HepG2 (cell line): Measurements from ENCODE around the gene MED13. TPM values are rescaled to one million over a fixed set of nuclear protein-coding genes. Genes with fewer than 3 reads are reported as not detected.

ENCODE experiments used
- AHDC1 ChIP-seq: sonication (generic); formaldehyde crosslinking; IDR thresholded peaks from 2 replicates; pipeline ENCODE4 v1.5.1; 2020; ENCODE audit warnings: mild to moderate bottlenecking, missing genetic modification reagents, borderline replicate concordance
- ATRX ChIP-seq: sonication (generic); formaldehyde crosslinking; IDR thresholded peaks from 2 replicates; pipeline ENCODE4 v1.4.0; 2020; ENCODE audit warnings: missing genetic modification reagents, borderline replicate concordance
- ELF4 ChIP-seq: sonication (generic); formaldehyde crosslinking; IDR thresholded peaks from 2 replicates; pipeline ENCODE4 v1.5.0; 2020; ENCODE audit warnings: missing genetic modification reagents, mild to moderate bottlenecking, moderate library complexity, borderline replicate concordance
- FOSL1 ChIP-seq: sonication (generic); formaldehyde crosslinking; IDR thresholded peaks from 2 replicates; pipeline ENCODE4 v1.9.0; 2021; ENCODE audit warnings: missing genetic modification reagents, borderline replicate concordance
- FOXO1 ChIP-seq: sonication (generic); formaldehyde crosslinking; IDR thresholded peaks from 2 replicates; pipeline ENCODE4 v1.4.0; 2020; ENCODE audit warnings: missing genetic modification reagents
- FOXP1 ChIP-seq, 2 experiments: fragments of 450-650 bp in 1 of 2; IDR thresholded peaks; 2 replicates each; pipeline ENCODE4 v1.6.1; 2017 to 2018; ENCODE audit warnings: antibody characterized with exemption in 1 of 2
- NR0B2 ChIP-seq: sonication (generic); formaldehyde crosslinking; IDR thresholded peaks from 2 replicates; pipeline ENCODE4 v1.4.0; 2020; ENCODE audit warnings: mild to moderate bottlenecking, missing genetic modification reagents
- NR2C2 ChIP-seq: sonication (generic); formaldehyde crosslinking; IDR thresholded peaks from 2 replicates; pipeline ENCODE4 v1.4.0; 2020; ENCODE audit warnings: missing genetic modification reagents, mild to moderate bottlenecking, moderate library complexity, borderline replicate concordance
- PPARG ChIP-seq: conservative IDR thresholded peaks from 2 replicates; pipeline ENCODE4 v1.6.1; 2016; ENCODE audit warnings: missing biosample characterization, missing genetic modification reagents
- RAD21 ChIP-seq: fragments of 450-650 bp; formaldehyde crosslinking; IDR thresholded peaks from 2 replicates; pipeline ENCODE4 v1.5.0; 2020; ENCODE audit warnings: mild to moderate bottlenecking
- REL ChIP-seq: sonication (generic); formaldehyde crosslinking; conservative IDR thresholded peaks from 2 replicates; pipeline ENCODE4 v1.8.0; 2022; ENCODE audit warnings: mild to moderate bottlenecking, missing genetic modification reagents, moderate library complexity
- SMAD1 ChIP-seq: sonication (generic); formaldehyde crosslinking; IDR thresholded peaks from 2 replicates; pipeline ENCODE4 v1.4.0; 2020; ENCODE audit warnings: missing genetic modification reagents, low read depth, mild to moderate bottlenecking, borderline replicate concordance
- TEAD2 ChIP-seq: sonication (generic); formaldehyde crosslinking; IDR thresholded peaks from 2 replicates; pipeline ENCODE4 v1.9.0; 2021; ENCODE audit warnings: missing genetic modification reagents
- ZBTB8A ChIP-seq: sonication (generic); formaldehyde crosslinking; IDR thresholded peaks from 2 replicates; pipeline ENCODE4 v1.4.0; 2020; ENCODE audit warnings: mild to moderate bottlenecking, low read depth, missing genetic modification reagents, borderline replicate concordance
- ZFP36L2 ChIP-seq: sonication (generic); formaldehyde crosslinking; IDR thresholded peaks from 2 replicates; pipeline ENCODE4 v1.4.0; 2020; ENCODE audit warnings: missing genetic modification reagents
- ZFP90 ChIP-seq: sonication (generic); formaldehyde crosslinking; IDR thresholded peaks from 2 replicates; pipeline ENCODE4 v1.8.0; 2022; ENCODE audit warnings: missing genetic modification reagents, mild to moderate bottlenecking, inconsistent platforms, borderline replicate concordance
- ZMYM2 ChIP-seq: sonication (generic); formaldehyde crosslinking; IDR thresholded peaks from 2 replicates; pipeline ENCODE4 v1.8.0; 2022; ENCODE audit warnings: mild to moderate bottlenecking, missing genetic modification reagents
- ZNF10 ChIP-seq: sonication (generic); formaldehyde crosslinking; IDR thresholded peaks from 2 replicates; pipeline ENCODE4 v1.4.0; 2020; ENCODE audit warnings: mild to moderate bottlenecking, low read depth, missing genetic modification reagents, borderline replicate concordance
- ZNF24 ChIP-seq: fragments of 450-650 bp; IDR thresholded peaks from 2 replicates; pipeline ENCODE4 v1.6.1; 2017; ENCODE audit warnings: antibody characterized with exemption, mild to moderate bottlenecking
- ZNF530 ChIP-seq: sonication (generic); formaldehyde crosslinking; IDR thresholded peaks from 2 replicates; pipeline ENCODE4 v1.5.0; 2020; ENCODE audit warnings: low read depth, mild to moderate bottlenecking, missing genetic modification reagents
- ZNF576 ChIP-seq: sonication (generic); formaldehyde crosslinking; IDR thresholded peaks from 2 replicates; pipeline ENCODE4 v1.4.0; 2020; ENCODE audit warnings: mild to moderate bottlenecking, missing genetic modification reagents
- ZNF605 ChIP-seq: sonication (generic); formaldehyde crosslinking; IDR thresholded peaks from 2 replicates; pipeline ENCODE4 v1.8.0; 2022; ENCODE audit warnings: mild to moderate bottlenecking, missing genetic modification reagents
- ZNF772 ChIP-seq: sonication (generic); formaldehyde crosslinking; IDR thresholded peaks from 2 replicates; pipeline ENCODE4 v1.5.0; 2020; ENCODE audit warnings: mild to moderate bottlenecking, missing genetic modification reagents
- polyA plus RNA-seq, 8 experiments: library from polyadenylated mRNA; depleted of rRNA in 3 of 8; stranded (reverse) in 7 of 8; unstranded in 1 of 8; fragments of >200 nt; fragmentation: Illumina TruSeq in 4 of 8; extraction: Trizol in 4 of 8; gene quantifications; 2 replicates each; pipeline versions ENCODE4 v1.2.1 to v1.2.3, GENCODE V29; 2011 to 2016; ENCODE audit warnings: low read depth in 4 of 8, missing spikeins in 1 of 8, mixed read lengths in 1 of 8; ENCODE audit not compliant: insufficient read depth in 1 of 8
- total RNA-seq, 5 experiments: library from RNA; depleted of rRNA; stranded (reverse); fragments of >200 nt; fragmentation: Illumina TruSeq; extraction: Trizol; gene quantifications; 2 replicates each; pipeline ENCODE4 v1.2.3, GENCODE V29; 2016; ENCODE audit warnings: low read depth in 1 of 5

The MED13 gene
- total and polyA plus RNA-seq, 2 of the 13 experiments (the other 11 are each of a cell fraction or from before 2014, with no cell fraction given), result 27.4 to 69.1 TPM

- TF ChIP-seq AHDC1 (CRISPR knock-in tag), result 0 out of 2 replicates have a peak, but pooled peaks have one; percentile 29
- no peak; the same call in 1 of the 2 replicates for TF ChIP-seq ZFP36L2 (CRISPR knock-in tag)
- 0 out of 2 replicates have a peak, but pooled peaks have one; percentile 63 for TF ChIP-seq ZNF576
- 0 out of 2 replicates have a peak, but pooled peaks have one; percentile 32 for TF ChIP-seq FOXO1 (CRISPR knock-in tag)
- peak; percentile 80; the same call in 1 of the 2 replicates for TF ChIP-seq NR0B2 (CRISPR knock-in tag)
- peak; percentile 77; the same call in 1 of the 2 replicates for TF ChIP-seq ZNF530 (CRISPR knock-in tag)
- no peak for TF ChIP-seq TEAD2 (CRISPR knock-in tag)
- 0 out of 2 replicates have a peak, but pooled peaks have one; percentile 44 for TF ChIP-seq ZBTB8A (CRISPR knock-in tag)
- peak; percentile 29 for TF ChIP-seq PPARG
- 0 out of 2 replicates have a peak, but pooled peaks have one; percentile 56 for TF ChIP-seq SMAD1 (CRISPR knock-in tag)
- TF ChIP-seq FOXP1 (IDR thresholded peaks at IDR 0.05), result no peak
- no peak for TF ChIP-seq FOXP1 (CRISPR knock-in tag; IDR thresholded peaks at IDR 0.05)
- TF ChIP-seq ATRX (CRISPR knock-in tag), result no peak
- peak; percentile 56; the same call in 1 of the 2 replicates for TF ChIP-seq ELF4 (CRISPR knock-in tag)
- no peak for TF ChIP-seq FOSL1
- peak; percentile 35; the same call in 1 of the 2 replicates for TF ChIP-seq ZFP90
- peak; percentile 98 for TF ChIP-seq ZNF605
- no peak for TF ChIP-seq REL (CRISPR knock-in tag)
- TF ChIP-seq ZNF772 (CRISPR knock-in tag), result peak; percentile 94
- peak; percentile 80 for TF ChIP-seq ZMYM2 (CRISPR knock-in tag)
- TF ChIP-seq NR2C2 (CRISPR knock-in tag), result peak; percentile 77
- TF ChIP-seq RAD21, result peak; percentile 44
- no peak; the same call in 1 of the 2 replicates for TF ChIP-seq ZNF24
- TF ChIP-seq ZNF10 (CRISPR knock-in tag), result no peak
Measured at GRCh38 chr17:61927208-61928100, 137.6 kb downstream of the MED13 start, which contains the start of gene INTS2 (continued).
